Fibroblast of peridontal ligament (primary cell): ENCODE results near the gene C9orf57.
A peak's percentile ranks its signal among the peaks of the same experiment; 100 is the strongest.
"Not testable (repeated sequence)": the region's sequence is repeated elsewhere in the genome, so short reads cannot be mapped to it uniquely, and the experiment has no call there.

ENCODE experiments used
- DNase-seq: peaks from one replicate; pipeline ENCODE4 v3.0.0-alpha.2; 2010; ENCODE audit errors: extremely low read depth

C9orf57 gene

GRCh38 chr9:72060513-72060912, at the start of gene C9orf57:
TSS of gene C9orf57 (minus strand) at chr9:72060613. CDS start at chr9:72059331, 1,282 bp downstream.
- DNase-seq: no peak

GRCh38 chr9:72102520-72102919, 42.1 kb upstream of the C9orf57 start:
- DNase-seq: no peak

GRCh38 chr9:72095520-72095919, 35.1 kb upstream of the C9orf57 start:
- not testable (repeated sequence) for DNase-seq

GRCh38 chr9:72092820-72093219, 32.4 kb upstream of the C9orf57 start:
- DNase-seq: no peak

- DNase-seq: no peak
Observed at GRCh38 chr9:72089451-72090130, 29.2 kb upstream of the C9orf57 start.

- DNase-seq: no peak
Observed at GRCh38 chr9:72082536-72082935, 22.1 kb upstream of the C9orf57 start.

GRCh38 chr9:72074666-72075065, 14.3 kb upstream of the C9orf57 start:
- DNase-seq: not testable (repeated sequence)

- DNase-seq: no peak
Observed at GRCh38 chr9:72065076-72065475, 4.7 kb upstream of the C9orf57 start.

GRCh38 chr9:72052122-72052521, 8.3 kb downstream of the C9orf57 start:
- no peak for DNase-seq

- DNase-seq: no peak
Observed at GRCh38 chr9:72048850-72049249, 11.6 kb downstream of the C9orf57 start.

- no peak for DNase-seq
Observed at GRCh38 chr9:72046630-72047456, 13.6 kb downstream of the C9orf57 start.

- no peak for DNase-seq
Observed at GRCh38 chr9:72044095-72044494, 16.3 kb downstream of the C9orf57 start.

- no peak for DNase-seq
Observed at GRCh38 chr9:72043576-72043975, 16.8 kb downstream of the C9orf57 start.

GRCh38 chr9:72042928-72043327, 17.5 kb downstream of the C9orf57 start:
- no peak for DNase-seq

- DNase-seq: no peak
Observed at GRCh38 chr9:72041775-72042194, 18.6 kb downstream of the C9orf57 start.

- DNase-seq: no peak
Observed at GRCh38 chr9:72041369-72041768, 19.0 kb downstream of the C9orf57 start.

- no peak for DNase-seq
Observed at GRCh38 chr9:72039532-72039931, 20.9 kb downstream of the C9orf57 start.

- peak; percentile 84 for DNase-seq
Observed at GRCh38 chr9:72038890-72039410, 21.5 kb downstream of the C9orf57 start.

- DNase-seq: no peak
Observed at GRCh38 chr9:72038408-72038807, 22.0 kb downstream of the C9orf57 start.

- DNase-seq: no peak
Observed at GRCh38 chr9:72037571-72037970, 22.8 kb downstream of the C9orf57 start.

GRCh38 chr9:72030767-72031166, 29.6 kb downstream of the C9orf57 start:
- DNase-seq: no peak

GRCh38 chr9:72029986-72030385, 30.4 kb downstream of the C9orf57 start:
- DNase-seq: no peak

GRCh38 chr9:72025906-72026305, 34.5 kb downstream of the C9orf57 start:
- no peak for DNase-seq
